Kidney (tissue), 14 donors: ENCODE measurements around the gene ZNF814. TPM values are rescaled to one million over a fixed set of nuclear protein-coding genes. Genes with fewer than 3 reads are reported as not detected.
"Not testable (repeated sequence)": the region's sequence is repeated elsewhere in the genome, so short reads cannot be mapped to it uniquely, and the experiment has no call there.

ENCODE experiments used
- DNase-seq, 5 donors: peaks; one replicate each; pipeline ENCODE4 v3.0.0-alpha.2; 2013 to 2020
- FAIRE-seq: peaks from 2 replicates; lab custom pipeline; 2012; peaks lifted over from hg19 to GRCh38; lab: Jason Lieb, UNC
- H3K27ac ChIP-seq, 2 donors: one replicate each; pipeline ENCODE4 v1.7.0; 2013; ENCODE audit warnings: low read depth in 2 of 2, low read length in 2 of 2, inconsistent platforms in 1 of 2
- H3K27me3 ChIP-seq: one replicate; pipeline ENCODE4 v1.7.1; 2013; ENCODE audit warnings: low read length, inconsistent platforms; ENCODE audit not compliant: control insufficient read depth, insufficient read depth
- H3K36me3 ChIP-seq, 3 donors: one replicate each; pipeline versions ENCODE4 v1.7.0 to v1.7.1; 2013; ENCODE audit warnings: low read length in 3 of 3, control low read depth in 1 of 3, inconsistent platforms in 1 of 3; ENCODE audit not compliant: insufficient read depth in 3 of 3, control insufficient read depth in 2 of 3
- H3K4me1 ChIP-seq, 3 donors: one replicate each; pipeline versions ENCODE4 v1.7.0 to v1.7.1; 2013; ENCODE audit warnings: low read length in 3 of 3, inconsistent platforms in 1 of 3, low read depth in 1 of 3; ENCODE audit not compliant: control insufficient read depth in 2 of 3, insufficient read depth in 2 of 3
- H3K4me3 ChIP-seq, 3 donors: one replicate each; pipeline versions ENCODE4 v1.7.0 to v1.8.1; 2013; ENCODE audit warnings: low read length in 3 of 3, control low read depth in 1 of 3, inconsistent platforms in 1 of 3
- H3K9ac ChIP-seq, 3 donors: one replicate each; pipeline versions ENCODE4 v1.7.0 to v1.7.1; 2013; ENCODE audit warnings: low read length in 3 of 3, control low read depth in 1 of 3, inconsistent platforms in 1 of 3
- H3K9me3 ChIP-seq, 3 donors: one replicate each; pipeline versions ENCODE4 v1.7.0 to v1.7.1; 2013; ENCODE audit warnings: low read length in 3 of 3, control low read depth in 1 of 3, inconsistent platforms in 1 of 3; ENCODE audit not compliant: control insufficient read depth in 2 of 3, insufficient read depth in 1 of 3
- intact Hi-C: fragments of 100-400 bp; cut with DNase I; formaldehyde crosslinking; loops from one replicate; pipeline ENCODE4 v1.11.1; 2022
- polyA plus RNA-seq: library from polyadenylated mRNA; stranded (reverse); fragments of 350-450 nt; fragmentation: Illumina TruSeq; extraction: RNeasy Lipid Tissue Mini Kit (QIAGEN cat#74804); gene quantifications from one replicate; pipeline ENCODE4 v1.2.3, GENCODE V29; 2014; ENCODE audit warnings: low read depth, low replicate concordance; ENCODE audit not compliant: insufficient read depth
- total RNA-seq: library from RNA; stranded (reverse); fragmentation: NEBNext Ultra II Directional; extraction: Animal tissue kit (Norgen Biotek cat#: 25700); gene quantifications from one replicate; pipeline ENCODE4 v1.2.1, GENCODE V29; 2021
- TF ChIP-seq, protein P1 (sequence below): IDR thresholded peaks from 3 replicates; pipeline ENCODE4 v1.5.1; 2012; ENCODE audit warnings: mild to moderate bottlenecking, moderate library complexity, borderline replicate concordance; ENCODE audit not compliant: insufficient read depth; ENCODE audit errors: extremely low read depth
- donor health status: control.
- donor health status: control.
- donor health status: control.
- donor health status: control.
- donor health status: control.
- donor health status: DM: yes; HTN: yes; CAD: no.
- donor health status: Normal renal cell carcinoma (clear cell type).

Gene ZNF814
- total and polyA plus RNA-seq, 2 donors from 2014 or later: 26.7 to 27.7 TPM

DNA sequence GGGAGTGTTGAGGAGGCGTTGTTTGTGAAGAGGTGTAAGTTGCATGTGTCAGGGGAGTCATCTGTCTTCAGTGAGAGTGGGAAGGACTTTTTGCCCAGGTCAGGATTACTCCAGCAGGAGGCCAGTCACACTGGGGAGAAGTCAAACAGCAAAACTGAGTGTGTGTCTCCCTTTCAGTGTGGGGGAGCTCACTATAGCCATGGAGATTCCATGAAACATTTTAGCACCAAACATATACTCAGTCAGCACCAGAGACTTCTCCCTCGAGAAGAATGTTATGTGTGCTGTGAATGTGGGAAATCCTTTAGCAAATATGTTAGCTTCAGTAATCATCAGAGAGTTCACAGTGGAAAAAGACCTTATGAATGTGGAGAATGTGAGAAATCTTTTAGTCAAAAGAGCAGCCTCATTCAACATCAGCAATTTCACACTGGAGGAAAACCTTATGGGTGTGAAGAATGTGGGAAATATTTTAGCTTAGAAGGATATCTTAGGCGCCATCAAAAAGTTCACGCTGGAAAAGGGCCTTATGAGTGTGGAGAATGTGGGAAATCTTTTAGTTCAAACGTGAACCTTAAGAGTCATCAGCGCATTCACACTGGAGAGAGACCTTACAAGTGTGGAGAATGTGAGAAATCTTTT lies 47.6 kb downstream of the ZNF814 start:
- Histone ChIP-seq H3K27ac (no peak overlapping the region), H3K4me1 (no peaks in the 10 kb centered on the region), H3K36me3 (peaks cover 3 to 15% (median 10%) of the 10 kb centered on the region in 3 donors), H3K9me3 (no peaks in the 10 kb centered on the region), H3K9ac (no peak overlapping the region), H3K27me3 (no peaks in the 10 kb centered on the region), H3K4me3 (no peak overlapping the region)
- no peak for DNase-seq
- TF ChIP-seq, protein P1, sequence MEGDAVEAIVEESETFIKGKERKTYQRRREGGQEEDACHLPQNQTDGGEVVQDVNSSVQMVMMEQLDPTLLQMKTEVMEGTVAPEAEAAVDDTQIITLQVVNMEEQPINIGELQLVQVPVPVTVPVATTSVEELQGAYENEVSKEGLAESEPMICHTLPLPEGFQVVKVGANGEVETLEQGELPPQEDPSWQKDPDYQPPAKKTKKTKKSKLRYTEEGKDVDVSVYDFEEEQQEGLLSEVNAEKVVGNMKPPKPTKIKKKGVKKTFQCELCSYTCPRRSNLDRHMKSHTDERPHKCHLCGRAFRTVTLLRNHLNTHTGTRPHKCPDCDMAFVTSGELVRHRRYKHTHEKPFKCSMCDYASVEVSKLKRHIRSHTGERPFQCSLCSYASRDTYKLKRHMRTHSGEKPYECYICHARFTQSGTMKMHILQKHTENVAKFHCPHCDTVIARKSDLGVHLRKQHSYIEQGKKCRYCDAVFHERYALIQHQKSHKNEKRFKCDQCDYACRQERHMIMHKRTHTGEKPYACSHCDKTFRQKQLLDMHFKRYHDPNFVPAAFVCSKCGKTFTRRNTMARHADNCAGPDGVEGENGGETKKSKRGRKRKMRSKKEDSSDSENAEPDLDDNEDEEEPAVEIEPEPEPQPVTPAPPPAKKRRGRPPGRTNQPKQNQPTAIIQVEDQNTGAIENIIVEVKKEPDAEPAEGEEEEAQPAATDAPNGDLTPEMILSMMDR: no peak
- intact Hi-C loops: no loop called here
- FAIRE-seq: no peak

DNA sequence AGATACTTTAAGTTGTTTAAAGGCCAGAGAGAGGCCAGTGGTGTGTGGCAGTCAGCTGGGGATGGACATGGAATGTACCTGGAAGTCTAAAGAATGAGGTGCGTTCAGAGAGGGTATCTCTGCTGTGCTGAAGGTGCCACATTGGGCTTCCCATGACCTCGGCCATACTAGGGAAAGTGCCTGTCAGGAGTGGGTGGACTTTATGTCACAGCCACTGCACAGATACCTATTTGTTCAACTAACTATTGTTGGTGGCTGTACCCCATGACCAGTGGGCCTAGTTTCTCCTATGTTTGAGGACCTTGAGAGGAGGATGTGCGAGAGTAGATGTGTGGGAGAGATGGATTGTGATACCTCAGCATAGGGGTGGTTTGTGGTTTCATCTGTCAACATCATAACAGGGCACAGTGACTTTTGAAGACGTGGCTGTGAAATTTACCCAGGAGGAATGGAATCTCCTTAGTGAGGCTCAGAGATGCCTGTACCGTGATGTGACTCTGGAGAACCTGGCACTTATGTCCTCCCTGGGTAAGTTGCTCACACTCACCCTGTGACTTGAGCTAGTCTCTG lies 50.1 kb downstream of the ZNF814 start:
- FAIRE-seq, intact Hi-C loops, DNase-seq, H3K27ac ChIP-seq, H3K27me3 ChIP-seq, H3K9me3 ChIP-seq, H3K4me1 ChIP-seq, H3K4me3 ChIP-seq, H3K9ac ChIP-seq: not testable (repeated sequence)
- peaks cover 3 to 12% (median 8%) of the 10 kb centered on the region in 3 donors for H3K36me3 ChIP-seq

DNA sequence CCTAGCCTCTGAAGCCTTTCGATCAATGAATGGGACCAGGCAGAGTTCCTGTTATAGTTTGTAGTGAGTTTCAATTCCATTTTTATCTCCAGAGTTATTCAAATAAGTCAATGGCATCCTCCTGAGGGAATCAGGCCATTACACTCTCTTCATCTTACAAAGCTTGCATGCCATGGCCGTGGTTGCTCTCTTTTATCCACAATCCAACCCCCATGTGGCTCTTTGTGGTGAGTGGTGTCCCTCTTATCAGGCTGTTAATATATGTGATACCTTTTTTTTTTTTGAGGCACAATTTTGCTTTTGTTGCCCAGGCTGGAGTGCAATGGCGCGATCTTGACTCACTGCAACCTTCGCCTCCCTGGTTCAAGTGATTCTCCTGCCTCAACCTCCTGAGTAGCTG lies 51.8 kb downstream of the ZNF814 start:
- H3K4me3 ChIP-seq, H3K27me3 ChIP-seq, intact Hi-C loops, H3K4me1 ChIP-seq, DNase-seq, H3K27ac ChIP-seq, H3K9me3 ChIP-seq, FAIRE-seq, H3K9ac ChIP-seq: not testable (repeated sequence)
- peaks cover 3 to 10% (median 6%) of the 10 kb centered on the region in 3 donors for H3K36me3 ChIP-seq

DNA sequence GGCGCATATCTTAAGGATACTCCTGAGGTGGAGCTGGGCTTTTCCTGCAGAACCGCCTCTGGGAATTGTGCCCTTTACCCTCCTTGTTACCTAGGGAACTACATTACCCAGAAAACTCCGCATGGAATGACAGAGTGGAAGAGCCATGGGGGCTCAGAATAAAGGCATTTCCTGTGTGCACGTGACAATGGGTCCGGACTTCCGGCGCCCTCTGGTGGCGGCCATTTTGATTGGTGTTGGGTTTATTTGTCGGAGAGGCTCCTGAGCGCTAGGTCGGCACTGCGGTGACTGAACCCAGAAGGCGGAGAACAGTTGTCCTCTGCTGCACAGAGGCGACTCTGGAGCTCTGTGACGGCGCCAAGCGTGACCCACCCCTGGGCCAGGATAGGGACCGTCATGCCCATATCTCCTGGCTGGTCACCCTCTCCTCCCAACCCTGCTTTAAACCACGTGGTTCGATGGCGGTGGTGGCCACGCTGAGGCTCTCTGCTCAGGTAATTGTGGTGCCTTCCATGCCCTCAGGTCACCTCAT lies 58.7 kb downstream of the ZNF814 start, which contains the start of gene ZNF587B:
ZNF587B (plus strand) TSS at position 229 of the 532 bp plus-strand sequence; CDS start at position 459, 230 bp downstream.
- Histone ChIP-seq H3K9me3 (no peaks in the 10 kb centered on the region), H3K4me3 (peak within 1 kb of the TSS; percentile 79 to 97 (median 84)), H3K9ac (peak within 1 kb of the TSS; percentile 40 to 92 (median 67)), H3K36me3 (no peaks in the 10 kb centered on the region), H3K27me3 (no peaks in the 10 kb centered on the region), H3K4me1 (peaks cover 0 to 3% (median 0%) of the 10 kb centered on the region in 3 donors), H3K27ac (peak within 1 kb of the TSS; percentile 63 to 67)
- TF ChIP-seq, protein P1: peak; percentile 11
- no peak for FAIRE-seq
- intact Hi-C loops: no loop called here
- peak; percentile 85 to 94 (median 93) for DNase-seq
